Vein endothelial cell (primary cell): ENCODE measurements around the gene LIAS. TPM values are rescaled to one million over a fixed set of nuclear protein-coding genes. Genes with fewer than 3 reads are reported as not detected.

Experiments used
- small RNA-seq: library from RNA; depleted of rRNA; stranded (forward); fragments of <200 nt; gene quantifications from one replicate; pipeline ENCODE3, GENCODE V24; 2012
- total RNA-seq: library from RNA; depleted of rRNA; stranded (reverse); fragments of >200 nt; gene quantifications from 2 replicates; pipeline ENCODE4 v1.2.3, GENCODE V29; 2012

Gene LIAS
- total RNA-seq = 7.2 and 8.9 TPM in 2 replicates

DNA sequence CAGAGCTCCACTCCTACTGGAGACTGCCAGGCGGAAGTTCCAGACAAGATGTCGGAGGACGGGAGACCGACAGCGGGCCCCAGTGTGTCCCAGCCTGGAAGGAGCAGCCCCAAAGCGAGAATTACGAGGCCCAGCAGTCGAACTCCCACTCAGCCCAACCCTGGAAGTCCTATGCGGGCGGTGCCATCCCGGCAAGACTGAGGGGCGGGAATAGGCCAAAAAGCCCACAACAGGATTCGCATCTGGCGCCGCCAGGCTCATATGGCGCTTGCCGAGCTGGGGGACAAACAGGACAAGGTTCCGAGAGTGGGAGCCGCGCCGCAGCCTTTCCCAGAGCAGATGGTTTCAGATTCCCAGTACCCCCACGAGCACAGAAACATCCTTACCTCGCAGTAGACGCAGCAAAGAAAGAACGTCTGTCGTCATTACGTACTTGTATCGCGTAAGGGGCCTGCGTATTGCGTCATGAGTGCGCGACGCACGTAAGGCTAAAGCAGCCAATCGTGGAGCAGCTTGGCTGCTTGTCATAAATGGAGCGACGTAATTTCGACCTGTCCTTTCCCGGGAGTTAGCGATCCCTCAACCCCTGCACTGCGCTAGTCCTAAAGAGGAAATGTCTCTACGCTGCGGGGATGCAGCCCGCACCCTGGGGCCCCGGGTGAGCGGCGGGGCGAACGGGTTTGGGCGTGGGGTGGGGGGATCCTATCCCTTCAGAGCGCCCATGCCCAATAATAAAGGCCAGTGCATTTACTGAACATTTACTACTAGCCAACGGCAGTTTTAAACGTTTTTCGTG lies at the start of gene LIAS, which contains the start of gene RPL9:
Gene LIAS, plus strand, starts transcription at position 552 of the 796 bp plus-strand sequence. Its CDS starts 62 bp downstream, at position 614.
Gene RPL9, minus strand, starts transcription at position 418 of the 796 bp plus-strand sequence. CDS start 483 bp downstream, outside the sequence.

GRCh38 chr4:39527296-39528060 lies 68.6 kb downstream of the LIAS start, which contains the start of gene UGDH:
UGDH (minus strand) TSS chr4:39527439; CDS start chr4:39521512, 5,927 bp downstream.

Small RNA genes within 50 kb of the gene (small RNA-seq; reads per million reads assigned to genes)
- not detected for gene MIR5591
- not detected for gene RF00019

Other genes with a start within 250 kb of the LIAS start
- gene RFC1, start 92.7 kb upstream of the LIAS start, total RNA-seq = 43.8 and 49.6 TPM in 2 replicates
- under 0.01 TPM in 1 of 2 replicates, not detected in the other for gene KLB, start 52.1 kb upstream of the LIAS start, total RNA-seq
- 2,053 and 3,012 TPM in 2 replicates for gene RPL9, start 134 bp upstream of the LIAS start, total RNA-seq
- 53.9 and 62.6 TPM in 2 replicates for gene UGDH, start 68.4 kb downstream of the LIAS start, total RNA-seq
- gene SMIM14, start 179.8 kb downstream of the LIAS start, total RNA-seq = 14.3 and 17.3 TPM in 2 replicates
- gene UBE2K, start 239.1 kb downstream of the LIAS start, total RNA-seq = 19.3 and 25.8 TPM in 2 replicates